Measurements from ENCODE around the gene HIVEP3.
"Not testable (repeated sequence)": the region's sequence is repeated elsewhere in the genome, so short reads cannot be mapped to it uniquely, and the experiment has no call there.

The HIVEP3 gene

GRCh38 chr1:41921271-41921670 lies 2.5 kb upstream of the HIVEP3 start:
- not testable (repeated sequence) for DNase-seq (ENCODE audit: low read depth)

GRCh38 chr1:41920658-41921057 lies 1.9 kb upstream of the HIVEP3 start:
- DNase-seq (ENCODE audit: low read depth), result no peak

- no peak for DNase-seq (ENCODE audit: low read depth)
Observed at GRCh38 chr1:41919764-41920397, 1.2 kb upstream of the HIVEP3 start.

- no peak for DNase-seq (ENCODE audit: low read depth)
Observed at GRCh38 chr1:41919131-41919530, 409 bp upstream of the HIVEP3 start.

- DNase-seq (ENCODE audit: low read depth), result no peak
Observed at GRCh38 chr1:41917835-41918449, 780 bp downstream of the HIVEP3 start.

- DNase-seq (ENCODE audit: low read depth), result no peak
Observed at GRCh38 chr1:41917076-41917475, 1.6 kb downstream of the HIVEP3 start.

GRCh38 chr1:41915786-41916571 lies 2.7 kb downstream of the HIVEP3 start:
- no peak for DNase-seq (ENCODE audit: low read depth)

- no peak for DNase-seq (ENCODE audit: low read depth)
Observed at GRCh38 chr1:41914516-41914915, 4.2 kb downstream of the HIVEP3 start.

GRCh38 chr1:41913014-41913413 lies 5.7 kb downstream of the HIVEP3 start:
- no peak for DNase-seq (ENCODE audit: low read depth)

GRCh38 chr1:41908288-41908895 lies 10.3 kb downstream of the HIVEP3 start:
- DNase-seq (ENCODE audit: low read depth), result no peak

GRCh38 chr1:41907446-41907845 lies 11.3 kb downstream of the HIVEP3 start:
- no peak for DNase-seq (ENCODE audit: low read depth)

GRCh38 chr1:41906943-41907342 lies 11.8 kb downstream of the HIVEP3 start:
- no peak for DNase-seq (ENCODE audit: low read depth)

GRCh38 chr1:41905093-41905675 lies 13.5 kb downstream of the HIVEP3 start:
- no peak for DNase-seq (ENCODE audit: low read depth)

GRCh38 chr1:41902664-41903063 lies 16.1 kb downstream of the HIVEP3 start:
- DNase-seq (ENCODE audit: low read depth), result no peak

- DNase-seq (ENCODE audit: low read depth), result peak; percentile 80
Observed at GRCh38 chr1:41902159-41902577, 16.6 kb downstream of the HIVEP3 start.

GRCh38 chr1:41901551-41901950 lies 17.2 kb downstream of the HIVEP3 start:
- no peak for DNase-seq (ENCODE audit: low read depth)

GRCh38 chr1:41900603-41901444 lies 17.9 kb downstream of the HIVEP3 start:
- peak; percentile 77 for DNase-seq (ENCODE audit: low read depth)

GRCh38 chr1:41898191-41898713 lies 20.5 kb downstream of the HIVEP3 start:
- DNase-seq (ENCODE audit: low read depth), result no peak

- no peak for DNase-seq (ENCODE audit: low read depth)
Observed at GRCh38 chr1:41895552-41895951, 23.2 kb downstream of the HIVEP3 start.

- no peak for DNase-seq (ENCODE audit: low read depth)
Observed at GRCh38 chr1:41894808-41895483, 23.8 kb downstream of the HIVEP3 start.

Data from HS-5 (cell line).